GM12801 (cell line): Measurements from ENCODE around the gene HYAL4.

Experiments
- CTCF ChIP-seq: IDR thresholded peaks from one replicate; pipeline ENCODE4 v1.5.1; 2011; ENCODE audit warnings: control low read depth; ENCODE audit not compliant: insufficient read length; ENCODE audit errors: extremely low read depth

The HYAL4 gene

GRCh38 chr7:123809471-123809870, 35.5 kb upstream of the HYAL4 start:
- no peak for TF ChIP-seq CTCF

DNA sequence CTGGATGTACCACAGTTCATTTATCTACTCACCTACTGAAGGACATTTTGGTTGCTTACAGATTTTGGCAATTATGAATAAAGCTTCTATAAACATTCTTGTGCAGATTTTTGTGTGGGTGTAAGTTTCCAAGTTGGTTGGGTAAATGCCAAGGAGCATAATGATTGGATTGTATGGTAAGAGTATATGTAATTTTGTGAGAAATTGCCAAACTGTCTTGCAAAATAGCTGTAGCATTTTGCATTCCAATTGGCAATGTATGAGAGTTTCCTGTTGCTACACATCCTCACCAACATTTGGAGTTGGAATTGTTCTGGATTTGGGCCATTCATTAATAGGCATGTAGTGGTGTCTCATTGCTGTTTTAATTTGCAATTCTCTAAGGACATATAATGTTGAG, 33.9 kb upstream of the HYAL4 start:
- no peak for TF ChIP-seq CTCF

DNA sequence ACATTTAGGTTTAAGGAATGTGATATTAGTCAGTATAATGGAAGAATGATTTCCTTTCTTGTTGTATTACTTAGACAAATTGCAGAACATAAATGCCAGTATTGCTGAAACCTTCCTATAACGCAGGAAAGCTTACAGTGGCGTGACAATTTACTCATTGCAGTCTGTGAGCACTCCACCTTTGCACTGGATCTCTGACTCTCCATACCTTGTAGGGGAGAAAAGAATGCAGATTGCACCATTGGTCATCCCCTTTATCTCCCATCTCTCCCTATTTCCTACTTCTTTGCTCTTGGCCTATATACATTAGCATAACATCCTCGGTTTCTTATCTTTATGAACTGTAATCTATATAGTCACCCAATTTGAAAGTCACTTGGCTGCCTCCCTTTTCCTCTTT, 28.1 kb upstream of the HYAL4 start:
- no peak for TF ChIP-seq CTCF

GRCh38 chr7:123819001-123819400, 26.0 kb upstream of the HYAL4 start:
- TF ChIP-seq CTCF: no peak

- no peak for TF ChIP-seq CTCF
These were observed 24.1 kb upstream of the HYAL4 start for GRCh38 chr7:123820864-123821263.

DNA sequence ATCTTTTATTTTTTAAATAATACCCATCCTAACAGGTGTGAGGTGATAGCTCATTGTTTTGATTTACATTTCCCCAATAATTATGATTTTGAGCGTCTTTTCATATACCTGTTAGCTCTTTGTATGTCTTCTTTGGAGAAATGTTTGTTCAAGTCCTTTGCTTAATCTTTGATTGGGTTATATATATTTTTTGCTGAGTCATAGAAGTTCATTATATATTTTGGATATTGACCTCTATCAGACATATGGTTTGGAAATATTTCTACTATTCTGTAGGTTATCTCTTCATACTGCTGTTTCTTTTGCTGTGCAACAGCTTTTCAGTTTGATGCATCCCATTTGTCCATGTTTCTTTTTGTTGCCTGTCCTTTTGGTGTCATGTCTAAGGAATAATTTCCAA, 23.6 kb upstream of the HYAL4 start:
- no peak for TF ChIP-seq CTCF

- no peak for TF ChIP-seq CTCF
These were observed 20.8 kb upstream of the HYAL4 start for GRCh38 chr7:123823898-123824753.
